Endothelial cell of umbilical vein (primary cell): ENCODE measurements around the gene RASGRP1.

Source experiments
- CTCF ChIP-seq, 2 donors: IDR thresholded peaks; 1 replicate in 1 of 2; 2 replicates in 1 of 2; pipeline ENCODE4 v1.5.1; 2011; ENCODE audit warnings: low read length in 2 of 2, mild to moderate bottlenecking in 2 of 2, moderate library complexity in 2 of 2, control low read depth in 1 of 2, inconsistent platforms in 1 of 2, low read depth in 1 of 2; ENCODE audit not compliant: insufficient read depth in 1 of 2; ENCODE audit errors: extremely low read depth in 1 of 2
- POLR2A ChIP-seq: IDR thresholded peaks from 2 replicates; pipeline ENCODE4 v1.6.1; 2012; ENCODE audit warnings: low read depth, mild to moderate bottlenecking, control low read depth, low read length

GRCh38 chr15:38508647-38509046, 56.0 kb downstream of the RASGRP1 start:
- no peak for TF ChIP-seq POLR2A
- TF ChIP-seq CTCF (IDR thresholded peaks at IDR 0.05; ENCODE audit: extremely low read depth in 1 of 2, insufficient read depth in 1 of 2, low read depth in 1 of 2, low read length in 2 of 2): no peak
